Measurements from ENCODE around the gene YIPF3. TPM values are rescaled to one million over a fixed set of nuclear protein-coding genes. Genes with fewer than 3 reads are reported as not detected.

YIPF3 gene
- total and polyA plus RNA-seq, 2 experiments from 2014 or later, result 166 to 198 TPM

DNA sequence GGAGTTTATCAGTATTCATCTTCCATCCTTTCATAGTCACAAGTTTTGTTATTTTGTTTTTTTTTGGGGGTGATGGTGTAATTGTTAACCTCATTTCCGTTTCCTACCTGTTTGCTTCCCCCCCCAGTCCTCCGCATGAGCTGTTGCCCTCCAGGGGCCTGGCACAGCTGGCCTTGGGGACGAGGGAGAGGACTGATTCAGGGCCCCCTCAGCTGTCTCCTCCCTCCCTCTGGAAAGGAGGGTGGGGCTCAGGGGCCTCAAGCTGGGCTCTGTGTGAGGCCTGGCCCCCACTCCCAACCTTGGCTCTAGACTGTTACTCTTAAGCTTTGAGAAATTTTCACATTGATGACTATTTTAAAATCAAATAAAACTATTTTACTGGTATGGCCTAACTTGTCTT is 10.6 kb downstream of the YIPF3 start:
- Histone ChIP-seq H3K9me3 (ENCODE audit: low read depth) (no peaks in the 10 kb centered on the region), H3K79me2 (no peaks in the 10 kb centered on the region), H2AFZ (no peak overlapping the region), H3K4me1 (ENCODE audit: insufficient read depth) (peaks cover 15% of the 10 kb centered on the region), H3K4me2 (no peak overlapping the region), H3K36me3 (replicated peaks; ENCODE audit: insufficient read depth, low read depth) (no peaks in the 10 kb centered on the region), H4K20me1 (ENCODE audit: insufficient read depth, poor library complexity, severe bottlenecking) (no peaks in the 10 kb centered on the region), H3K9me2 (replicated peaks; ENCODE audit: insufficient read depth) (no peaks in the 10 kb centered on the region), H3K27me3 (peaks cover 12% of the 10 kb centered on the region), H3K4me3 (no peak overlapping the region), H3K27ac (no peak overlapping the region)
- TF ChIP-seq CTCF (IDR thresholded peaks at IDR 0.05; ENCODE audit: poor library complexity), result no peak
- no peak for TF ChIP-seq EZH2phosphoT487 (IDR thresholded peaks at IDR 0.05; ENCODE audit: low read depth, severe bottlenecking, unreplicated experiment)
- TF ChIP-seq EZH2 (IDR thresholded peaks at IDR 0.05; ENCODE audit: borderline replicate concordance), result no peak
- DNase-seq (ENCODE audit: low spot score), result no peak
- 81% methylated on average over 3 of the region's 3 CpGs for WGBS (ENCODE audit: low lambda C conversion rate, missing lambda C conversion rate)

- TF ChIP-seq EZH2 (IDR thresholded peaks at IDR 0.05; ENCODE audit: borderline replicate concordance) (no peak), CTCF (IDR thresholded peaks at IDR 0.05; ENCODE audit: poor library complexity) (no peak), EZH2phosphoT487 (IDR thresholded peaks at IDR 0.05; ENCODE audit: low read depth, severe bottlenecking, unreplicated experiment) (no peak)
- Histone ChIP-seq H3K4me2 (no peak overlapping the region), H3K36me3 (replicated peaks; ENCODE audit: insufficient read depth, low read depth) (no peaks in the 10 kb centered on the region), H3K9me2 (replicated peaks; ENCODE audit: insufficient read depth) (no peaks in the 10 kb centered on the region), H2AFZ (no peak overlapping the region), H3K9me3 (ENCODE audit: low read depth) (no peaks in the 10 kb centered on the region), H3K27ac (no peak overlapping the region), H3K79me2 (no peaks in the 10 kb centered on the region), H3K27me3 (peaks cover 12% of the 10 kb centered on the region), H3K4me1 (ENCODE audit: insufficient read depth) (peaks cover 14% of the 10 kb centered on the region), H4K20me1 (ENCODE audit: insufficient read depth, poor library complexity, severe bottlenecking) (no peaks in the 10 kb centered on the region), H3K4me3 (no peak overlapping the region)
- WGBS (ENCODE audit: low lambda C conversion rate, missing lambda C conversion rate), result 95% methylated on average over 6 of the region's 6 CpGs
- DNase-seq (ENCODE audit: low spot score), result no peak
These were observed 11.0 kb downstream of the YIPF3 start for GRCh38 chr6:43505718-43506117.

GRCh38 chr6:43504756-43505593 is 11.8 kb downstream of the YIPF3 start:
- H3K36me3 ChIP-seq (replicated peaks; ENCODE audit: insufficient read depth, low read depth), result no peaks in the 10 kb centered on the region

More at GRCh38 chr6:43504756-43505593, 11.8 kb downstream of the YIPF3 start:
- Histone ChIP-seq H3K4me2 (no peak overlapping the region), H3K27me3 (peaks cover 12% of the 10 kb centered on the region), H3K4me1 (ENCODE audit: insufficient read depth) (peaks cover 9% of the 10 kb centered on the region), H3K27ac (no peak overlapping the region), H3K9me2 (replicated peaks; ENCODE audit: insufficient read depth) (no peaks in the 10 kb centered on the region), H2AFZ (no peak overlapping the region), H3K9me3 (ENCODE audit: low read depth) (no peaks in the 10 kb centered on the region), H3K4me3 (no peak overlapping the region), H3K79me2 (no peaks in the 10 kb centered on the region), H4K20me1 (ENCODE audit: insufficient read depth, poor library complexity, severe bottlenecking) (no peaks in the 10 kb centered on the region)
- DNase-seq (ENCODE audit: low spot score), result no peak
- no peak for TF ChIP-seq CTCF (IDR thresholded peaks at IDR 0.05; ENCODE audit: poor library complexity)
- no peak for TF ChIP-seq EZH2 (IDR thresholded peaks at IDR 0.05; ENCODE audit: borderline replicate concordance)
- TF ChIP-seq EZH2phosphoT487 (IDR thresholded peaks at IDR 0.05; ENCODE audit: low read depth, severe bottlenecking, unreplicated experiment), result no peak
- 98% methylated on average over 19 of the region's 26 CpGs for WGBS (ENCODE audit: low lambda C conversion rate, missing lambda C conversion rate)

All from hepatocyte (in vitro differentiated cells).